ENCODE data around the gene RNFT2. TPM values are rescaled to one million over a fixed set of nuclear protein-coding genes. Genes with fewer than 3 reads are reported as not detected.
"Not testable (repeated sequence)": the region's sequence is repeated elsewhere in the genome, so short reads cannot be mapped to it uniquely, and the experiment has no call there.

RNFT2 gene
- total RNA-seq, 1 experiment from 2014 or later, result 12.6 TPM

GRCh38 chr12:116736962-116737773 lies 947 bp upstream of the RNFT2 start:
- H3K4me1 ChIP-seq (ENCODE audit: insufficient read depth, low read length), result peaks cover 35% of the 10 kb centered on the region
- H3K4me2 ChIP-seq (ENCODE audit: low read length), result peak overlapping the region; percentile 99
- H3K79me2 ChIP-seq (ENCODE audit: low read length), result peaks cover 48% of the 10 kb centered on the region
- H3K9me3 ChIP-seq (ENCODE audit: low read length), result no peaks in the 10 kb centered on the region
- TF ChIP-seq CTCF (conservative IDR thresholded peaks at IDR 0.05; ENCODE audit: low read depth, low read length) (no peak), EZH2 (IDR thresholded peaks at IDR 0.05; ENCODE audit: low read length, unreplicated experiment) (no peak), EZH2phosphoT487 (IDR thresholded peaks at IDR 0.05; ENCODE audit: borderline replicate concordance, low read length) (no peak)
- peak overlapping the region; percentile 55; the same call in 1 of the 2 replicates for H2AFZ ChIP-seq (ENCODE audit: low read length)
- ChIA-PET POLR2A (ENCODE audit: unreplicated experiment) (no interaction called here), CTCF (interaction anchor here (0.6 kb wide), 1 partner anchor 15 kb away, joined by 4 read pairs; no protein-coding TSS in a partner anchor)
- H4K20me1 ChIP-seq (ENCODE audit: low read length), result peaks cover 12% of the 10 kb centered on the region
- H3F3A ChIP-seq (ENCODE audit: low read length, unreplicated experiment), result no peaks in the 10 kb centered on the region
- H3K4me3 ChIP-seq (ENCODE audit: low read length), result peak overlapping the region; percentile 97
- ATAC-seq (no peak), DNase-seq (no peak)
- H3K9ac ChIP-seq (ENCODE audit: low read length), result peak overlapping the region; percentile 79
- no peaks in the 10 kb centered on the region for H3K27me3 ChIP-seq (ENCODE audit: low read length)
- BruUV-seq (replicated peaks), result TSS peak; percentile 43
- no peak overlapping the region for H3K27ac ChIP-seq (ENCODE audit: low read length)
- no peaks in the 10 kb centered on the region for H3K9me2 ChIP-seq (replicated peaks; ENCODE audit: low read length)
- intact Hi-C loops (cut with micrococcal nuclease), result loop anchor here (5.0 kb wide), 3 partner anchors 125 to 220 kb away; no protein-coding TSS in a partner anchor
- peaks cover 16% of the 10 kb centered on the region for H3K36me3 ChIP-seq (ENCODE audit: low read depth, low read length)

- TF ChIP-seq EZH2phosphoT487 (IDR thresholded peaks at IDR 0.05; ENCODE audit: borderline replicate concordance, low read length) (no peak), CTCF (conservative IDR thresholded peaks at IDR 0.05; ENCODE audit: low read depth, low read length) (no peak), EZH2 (IDR thresholded peaks at IDR 0.05; ENCODE audit: low read length, unreplicated experiment) (no peak)
- Histone ChIP-seq H3K79me2 (ENCODE audit: low read length) (peaks cover 32% of the 10 kb centered on the region), H3K27me3 (ENCODE audit: low read length) (no peaks in the 10 kb centered on the region), H3K9me2 (replicated peaks; ENCODE audit: low read length) (no peaks in the 10 kb centered on the region), H4K20me1 (ENCODE audit: low read length) (peaks cover 12% of the 10 kb centered on the region), H3K27ac (ENCODE audit: low read length) (no peak overlapping the region), H3K4me3 (ENCODE audit: low read length) (no peak overlapping the region), H3K9me3 (ENCODE audit: low read length) (no peaks in the 10 kb centered on the region), H3K36me3 (ENCODE audit: low read depth, low read length) (peaks cover 7% of the 10 kb centered on the region), H2AFZ (ENCODE audit: low read length) (no peak overlapping the region), H3F3A (ENCODE audit: low read length, unreplicated experiment) (no peaks in the 10 kb centered on the region), H3K9ac (ENCODE audit: low read length) (no peak overlapping the region), H3K4me2 (ENCODE audit: low read length) (peak overlapping the region; percentile 82), H3K4me1 (ENCODE audit: insufficient read depth, low read length) (peaks cover 23% of the 10 kb centered on the region)
- ChIA-PET POLR2A (ENCODE audit: unreplicated experiment) (no interaction called here), CTCF (no interaction called here)
- intact Hi-C loops (cut with micrococcal nuclease), result loop anchor here (5.0 kb wide), 3 partner anchors 123 to 218 kb away; no protein-coding TSS in a partner anchor
- no peak for ATAC-seq
- no TSS peak for BruUV-seq (replicated peaks)
- DNase-seq, result no peak
These were observed 1.3 kb downstream of the RNFT2 start for GRCh38 chr12:116739381-116739887.

GRCh38 chr12:116742787-116743186 lies 4.7 kb downstream of the RNFT2 start:
- H3K36me3 ChIP-seq (ENCODE audit: low read depth, low read length); H3K4me2 ChIP-seq (ENCODE audit: low read length); BruUV-seq (replicated peaks); H3K27me3 ChIP-seq (ENCODE audit: low read length); DNase-seq; POLR2A ChIA-PET (ENCODE audit: unreplicated experiment); H3F3A ChIP-seq (ENCODE audit: low read length, unreplicated experiment); intact Hi-C loops (cut with micrococcal nuclease); H3K4me1 ChIP-seq (ENCODE audit: insufficient read depth, low read length); H3K4me3 ChIP-seq (ENCODE audit: low read length); H3K9ac ChIP-seq (ENCODE audit: low read length); CTCF ChIA-PET; H3K9me3 ChIP-seq (ENCODE audit: low read length); H3K79me2 ChIP-seq (ENCODE audit: low read length); H3K27ac ChIP-seq (ENCODE audit: low read length); H4K20me1 ChIP-seq (ENCODE audit: low read length); H3K9me2 ChIP-seq (replicated peaks; ENCODE audit: low read length); ATAC-seq; H2AFZ ChIP-seq (ENCODE audit: low read length): not testable (repeated sequence)

All from PC-3 (cell line).